ENCODE data around the gene PLOD1.
"Not testable (repeated sequence)": the region's sequence is repeated elsewhere in the genome, so short reads cannot be mapped to it uniquely, and the experiment has no call there.

Gene PLOD1

DNA sequence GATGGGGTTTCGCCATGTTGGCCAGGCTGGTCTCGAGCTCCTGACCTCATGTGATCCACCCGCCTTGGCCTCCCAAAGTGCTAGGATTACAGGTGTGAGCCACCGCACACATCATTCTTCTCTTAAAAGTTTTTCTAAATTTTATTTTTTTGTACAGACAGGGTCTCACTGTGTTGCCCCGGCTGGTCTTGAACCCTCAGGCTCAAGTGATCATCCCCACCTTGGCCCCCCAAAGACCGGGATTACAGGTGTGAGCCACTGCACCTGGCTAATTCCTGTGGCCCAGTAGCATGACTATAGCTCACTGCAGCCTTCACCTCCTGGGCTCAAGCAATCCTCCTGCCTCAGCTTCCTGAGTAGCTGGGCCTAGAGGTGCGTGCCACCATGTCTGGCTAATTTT, 5.3 kb downstream of the PLOD1 start:
- not testable (repeated sequence) for H3K4me3 ChIP-seq (ENCODE audit: low read depth, low read length); H3K27ac ChIP-seq (ENCODE audit: extremely low read depth, low read depth, low read length); H3K4me1 ChIP-seq (ENCODE audit: control insufficient read depth, insufficient read depth, low read length); H3K9me3 ChIP-seq (ENCODE audit: control insufficient read depth, insufficient read depth, low read depth, low read length)
- ChIA-PET CTCF (interaction anchor here (0.6 kb wide), 1 partner anchor 26 kb away, joined by 4 read pairs; no protein-coding TSS in a partner anchor), POLR2A (interaction anchor here (1.0 kb wide), 1 partner anchor 30 kb away, joined by 4 read pairs; no protein-coding TSS in a partner anchor)
- peak; percentile 85 for TF ChIP-seq ZNF121 (tag by site-specific recombination; IDR thresholded peaks at IDR 0.05)
- peaks cover 0 to 38% of the 10 kb centered on the region in 2 experiments; a peak in 2 of 3 replicates for H3K36me3 ChIP-seq (ENCODE audit: control insufficient read depth in 2 of 2, insufficient read depth in 1 of 2, low read length in 2 of 2)

DNA sequence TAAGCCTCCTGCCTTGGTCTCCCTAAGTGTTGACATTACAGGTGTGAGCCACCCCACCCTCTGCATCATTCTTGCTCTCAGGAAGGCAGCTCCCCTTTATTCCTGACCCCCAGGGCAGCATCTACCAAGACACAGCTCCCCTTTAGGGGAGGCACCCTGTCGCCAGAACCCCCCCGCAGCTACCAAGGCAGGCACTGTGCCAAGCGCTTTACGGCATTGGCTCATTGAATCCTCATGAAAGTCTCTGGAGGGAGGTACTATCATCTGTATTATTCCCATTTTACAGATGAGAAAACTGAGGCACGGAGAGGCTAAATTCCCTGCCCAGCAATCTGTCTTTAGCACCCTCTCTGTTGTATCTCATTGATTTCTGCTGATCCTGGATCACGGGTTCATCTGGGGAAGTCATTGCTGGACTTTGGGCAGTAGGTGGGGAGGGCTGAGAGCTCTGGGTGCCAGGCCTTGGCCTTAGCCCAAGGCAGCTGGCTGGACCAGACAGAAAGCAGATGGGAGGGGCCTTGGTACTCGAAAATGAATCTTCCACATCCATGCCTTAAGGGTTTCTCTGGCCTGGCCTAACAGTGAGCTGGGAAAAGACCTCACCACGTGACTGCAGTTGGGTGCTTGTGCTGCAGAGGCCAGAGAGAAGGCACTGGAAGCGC, 5.9 kb downstream of the PLOD1 start:
- POLR2A ChIA-PET: interaction anchor here (1.0 kb wide), 1 partner anchor 31 kb away, joined by 4 read pairs; no protein-coding TSS in a partner anchor
- no peak overlapping the region for H3K27ac ChIP-seq (ENCODE audit: extremely low read depth, low read depth, low read length)

DNA sequence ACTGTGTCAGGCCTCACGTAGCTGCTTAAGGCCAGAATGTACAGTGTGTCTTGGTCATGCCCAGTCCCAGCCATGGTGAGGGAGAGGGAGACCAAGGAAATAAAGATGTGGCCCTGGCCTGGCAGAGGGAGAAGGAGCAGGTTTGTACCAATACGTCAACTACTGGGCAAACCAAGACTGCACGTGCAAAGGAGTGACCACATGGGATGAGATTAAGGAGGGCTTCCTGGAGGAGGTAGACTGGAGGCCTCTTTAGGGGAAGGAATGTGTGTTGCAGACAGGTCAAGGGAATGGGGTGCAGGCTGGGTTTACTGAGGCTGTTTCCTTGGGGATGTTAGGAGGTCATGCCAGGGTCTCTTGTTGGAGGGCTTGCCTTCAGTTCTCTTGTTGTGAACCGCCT, 7.8 kb downstream of the PLOD1 start:
- Histone ChIP-seq H3K9me3 (ENCODE audit: control insufficient read depth, insufficient read depth, low read depth, low read length) (no peaks in the 10 kb centered on the region), H3K4me1 (ENCODE audit: control insufficient read depth, insufficient read depth, low read length) (no peaks in the 10 kb centered on the region; the same call in 1 of the 2 replicates), H3K36me3 (ENCODE audit: control insufficient read depth in 2 of 2, insufficient read depth in 1 of 2, low read length in 2 of 2) (peaks cover 0 to 49% of the 10 kb centered on the region in 2 experiments; a peak in 2 of 3 replicates), H3K27ac (ENCODE audit: extremely low read depth, low read depth, low read length) (no peak overlapping the region), H3K4me3 (ENCODE audit: low read depth, low read length) (no peak overlapping the region)
- CTCF ChIA-PET: no interaction called here
- TF ChIP-seq, protein P1, sequence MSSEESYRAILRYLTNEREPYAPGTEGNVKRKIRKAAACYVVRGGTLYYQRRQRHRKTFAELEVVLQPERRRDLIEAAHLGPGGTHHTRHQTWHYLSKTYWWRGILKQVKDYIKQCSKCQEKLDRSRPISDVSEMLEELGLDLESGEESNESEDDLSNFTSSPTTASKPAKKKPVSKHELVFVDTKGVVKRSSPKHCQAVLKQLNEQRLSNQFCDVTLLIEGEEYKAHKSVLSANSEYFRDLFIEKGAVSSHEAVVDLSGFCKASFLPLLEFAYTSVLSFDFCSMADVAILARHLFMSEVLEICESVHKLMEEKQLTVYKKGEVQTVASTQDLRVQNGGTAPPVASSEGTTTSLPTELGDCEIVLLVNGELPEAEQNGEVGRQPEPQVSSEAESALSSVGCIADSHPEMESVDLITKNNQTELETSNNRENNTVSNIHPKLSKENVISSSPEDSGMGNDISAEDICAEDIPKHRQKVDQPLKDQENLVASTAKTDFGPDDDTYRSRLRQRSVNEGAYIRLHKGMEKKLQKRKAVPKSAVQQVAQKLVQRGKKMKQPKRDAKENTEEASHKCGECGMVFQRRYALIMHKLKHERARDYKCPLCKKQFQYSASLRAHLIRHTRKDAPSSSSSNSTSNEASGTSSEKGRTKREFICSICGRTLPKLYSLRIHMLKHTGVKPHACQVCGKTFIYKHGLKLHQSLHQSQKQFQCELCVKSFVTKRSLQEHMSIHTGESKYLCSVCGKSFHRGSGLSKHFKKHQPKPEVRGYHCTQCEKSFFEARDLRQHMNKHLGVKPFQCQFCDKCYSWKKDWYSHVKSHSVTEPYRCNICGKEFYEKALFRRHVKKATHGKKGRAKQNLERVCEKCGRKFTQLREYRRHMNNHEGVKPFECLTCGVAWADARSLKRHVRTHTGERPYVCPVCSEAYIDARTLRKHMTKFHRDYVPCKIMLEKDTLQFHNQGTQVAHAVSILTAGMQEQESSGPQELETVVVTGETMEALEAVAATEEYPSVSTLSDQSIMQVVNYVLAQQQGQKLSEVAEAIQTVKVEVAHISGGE (tag by site-specific recombination; conservative IDR thresholded peaks at IDR 0.05; ENCODE audit: low read depth): no peak
- TF ChIP-seq ZBTB20 (tag by site-specific recombination; IDR thresholded peaks at IDR 0.05) (no peak), PRDM1 (tag by site-specific recombination; IDR thresholded peaks at IDR 0.05) (no peak), ZNF433 (tag by site-specific recombination; IDR thresholded peaks at IDR 0.05; ENCODE audit: low read depth) (no peak), ZNF701 (tag by site-specific recombination; IDR thresholded peaks at IDR 0.05) (no peak), SCRT1 (tag by site-specific recombination; IDR thresholded peaks at IDR 0.05; ENCODE audit: borderline replicate concordance) (no peak), ZNF423 (tag by site-specific recombination; IDR thresholded peaks at IDR 0.05) (no peak), ZNF202 (tag by site-specific recombination; IDR thresholded peaks at IDR 0.05; ENCODE audit: borderline replicate concordance) (no peak), ZNF660 (tag by site-specific recombination; IDR thresholded peaks at IDR 0.05) (no peak)
- TF ChIP-seq, protein P2, sequence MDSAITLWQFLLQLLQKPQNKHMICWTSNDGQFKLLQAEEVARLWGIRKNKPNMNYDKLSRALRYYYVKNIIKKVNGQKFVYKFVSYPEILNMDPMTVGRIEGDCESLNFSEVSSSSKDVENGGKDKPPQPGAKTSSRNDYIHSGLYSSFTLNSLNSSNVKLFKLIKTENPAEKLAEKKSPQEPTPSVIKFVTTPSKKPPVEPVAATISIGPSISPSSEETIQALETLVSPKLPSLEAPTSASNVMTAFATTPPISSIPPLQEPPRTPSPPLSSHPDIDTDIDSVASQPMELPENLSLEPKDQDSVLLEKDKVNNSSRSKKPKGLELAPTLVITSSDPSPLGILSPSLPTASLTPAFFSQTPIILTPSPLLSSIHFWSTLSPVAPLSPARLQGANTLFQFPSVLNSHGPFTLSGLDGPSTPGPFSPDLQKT (IDR thresholded peaks at IDR 0.05; ENCODE audit: borderline replicate concordance, low read depth, low read length): no peak
- POLR2A ChIA-PET: no interaction called here

More for the DNA sequence above, 5.9 kb downstream of the PLOD1 start:
- CTCF ChIA-PET: interaction anchor here (0.6 kb wide), 1 partner anchor 26 kb away, joined by 4 read pairs; no protein-coding TSS in a partner anchor
- Histone ChIP-seq H3K9me3 (ENCODE audit: control insufficient read depth, insufficient read depth, low read depth, low read length) (no peaks in the 10 kb centered on the region), H3K4me1 (ENCODE audit: control insufficient read depth, insufficient read depth, low read length) (no peaks in the 10 kb centered on the region; the same call in 1 of the 2 replicates), H3K36me3 (ENCODE audit: control insufficient read depth in 2 of 2, insufficient read depth in 1 of 2, low read length in 2 of 2) (peaks cover 0 to 44% of the 10 kb centered on the region in 2 experiments; a peak in 2 of 3 replicates), H3K4me3 (ENCODE audit: low read depth, low read length) (no peak overlapping the region)
- TF ChIP-seq ZNF366 (tag by site-specific recombination; conservative IDR thresholded peaks at IDR 0.05) (no peak), ZNF248 (tag by site-specific recombination; IDR thresholded peaks at IDR 0.05) (no peak), ZNF530 (tag by site-specific recombination; IDR thresholded peaks at IDR 0.05; ENCODE audit: low read depth) (no peak), GFI1B (tag by site-specific recombination; IDR thresholded peaks at IDR 0.05) (no peak), ZNF214 (tag by site-specific recombination; IDR thresholded peaks at IDR 0.05; ENCODE audit: borderline replicate concordance) (no peak), SCRT1 (tag by site-specific recombination; IDR thresholded peaks at IDR 0.05; ENCODE audit: borderline replicate concordance) (no peak), ZNF132 (tag by site-specific recombination; IDR thresholded peaks at IDR 0.05; ENCODE audit: borderline replicate concordance) (no peak), OVOL3 (tag by site-specific recombination; IDR thresholded peaks at IDR 0.05) (no peak)
- TF ChIP-seq, protein P3, sequence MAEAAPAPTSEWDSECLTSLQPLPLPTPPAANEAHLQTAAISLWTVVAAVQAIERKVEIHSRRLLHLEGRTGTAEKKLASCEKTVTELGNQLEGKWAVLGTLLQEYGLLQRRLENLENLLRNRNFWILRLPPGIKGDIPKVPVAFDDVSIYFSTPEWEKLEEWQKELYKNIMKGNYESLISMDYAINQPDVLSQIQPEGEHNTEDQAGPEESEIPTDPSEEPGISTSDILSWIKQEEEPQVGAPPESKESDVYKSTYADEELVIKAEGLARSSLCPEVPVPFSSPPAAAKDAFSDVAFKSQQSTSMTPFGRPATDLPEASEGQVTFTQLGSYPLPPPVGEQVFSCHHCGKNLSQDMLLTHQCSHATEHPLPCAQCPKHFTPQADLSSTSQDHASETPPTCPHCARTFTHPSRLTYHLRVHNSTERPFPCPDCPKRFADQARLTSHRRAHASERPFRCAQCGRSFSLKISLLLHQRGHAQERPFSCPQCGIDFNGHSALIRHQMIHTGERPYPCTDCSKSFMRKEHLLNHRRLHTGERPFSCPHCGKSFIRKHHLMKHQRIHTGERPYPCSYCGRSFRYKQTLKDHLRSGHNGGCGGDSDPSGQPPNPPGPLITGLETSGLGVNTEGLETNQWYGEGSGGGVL (tag by site-specific recombination; IDR thresholded peaks at IDR 0.05): no peak
- TF ChIP-seq, protein P4, sequence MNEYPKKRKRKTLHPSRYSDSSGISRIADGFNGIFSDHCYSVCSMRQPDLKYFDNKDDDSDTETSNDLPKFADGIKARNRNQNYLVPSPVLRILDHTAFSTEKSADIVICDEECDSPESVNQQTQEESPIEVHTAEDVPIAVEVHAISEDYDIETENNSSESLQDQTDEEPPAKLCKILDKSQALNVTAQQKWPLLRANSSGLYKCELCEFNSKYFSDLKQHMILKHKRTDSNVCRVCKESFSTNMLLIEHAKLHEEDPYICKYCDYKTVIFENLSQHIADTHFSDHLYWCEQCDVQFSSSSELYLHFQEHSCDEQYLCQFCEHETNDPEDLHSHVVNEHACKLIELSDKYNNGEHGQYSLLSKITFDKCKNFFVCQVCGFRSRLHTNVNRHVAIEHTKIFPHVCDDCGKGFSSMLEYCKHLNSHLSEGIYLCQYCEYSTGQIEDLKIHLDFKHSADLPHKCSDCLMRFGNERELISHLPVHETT (tag by site-specific recombination; IDR thresholded peaks at IDR 0.05): no peak
- TF ChIP-seq, protein P5, sequence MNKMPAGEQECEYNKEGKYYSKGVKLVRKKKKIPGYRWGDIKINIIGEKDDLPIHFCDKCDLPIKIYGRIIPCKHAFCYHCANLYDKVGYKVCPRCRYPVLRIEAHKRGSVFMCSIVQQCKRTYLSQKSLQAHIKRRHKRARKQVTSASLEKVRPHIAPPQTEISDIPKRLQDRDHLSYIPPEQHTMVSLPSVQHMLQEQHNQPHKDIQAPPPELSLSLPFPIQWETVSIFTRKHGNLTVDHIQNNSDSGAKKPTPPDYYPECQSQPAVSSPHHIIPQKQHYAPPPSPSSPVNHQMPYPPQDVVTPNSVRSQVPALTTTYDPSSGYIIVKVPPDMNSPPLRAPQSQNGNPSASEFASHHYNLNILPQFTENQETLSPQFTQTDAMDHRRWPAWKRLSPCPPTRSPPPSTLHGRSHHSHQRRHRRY (tag by site-specific recombination; IDR thresholded peaks at IDR 0.05): no peak
- TF ChIP-seq, protein P6, sequence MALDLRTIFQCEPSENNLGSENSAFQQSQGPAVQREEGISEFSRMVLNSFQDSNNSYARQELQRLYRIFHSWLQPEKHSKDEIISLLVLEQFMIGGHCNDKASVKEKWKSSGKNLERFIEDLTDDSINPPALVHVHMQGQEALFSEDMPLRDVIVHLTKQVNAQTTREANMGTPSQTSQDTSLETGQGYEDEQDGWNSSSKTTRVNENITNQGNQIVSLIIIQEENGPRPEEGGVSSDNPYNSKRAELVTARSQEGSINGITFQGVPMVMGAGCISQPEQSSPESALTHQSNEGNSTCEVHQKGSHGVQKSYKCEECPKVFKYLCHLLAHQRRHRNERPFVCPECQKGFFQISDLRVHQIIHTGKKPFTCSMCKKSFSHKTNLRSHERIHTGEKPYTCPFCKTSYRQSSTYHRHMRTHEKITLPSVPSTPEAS (tag by site-specific recombination; IDR thresholded peaks at IDR 0.05): no peak
